ENCODE data around the gene ATXN7L1.
"Not testable (repeated sequence)": the region's sequence is repeated elsewhere in the genome, so short reads cannot be mapped to it uniquely, and the experiment has no call there.

ATXN7L1 gene

DNA sequence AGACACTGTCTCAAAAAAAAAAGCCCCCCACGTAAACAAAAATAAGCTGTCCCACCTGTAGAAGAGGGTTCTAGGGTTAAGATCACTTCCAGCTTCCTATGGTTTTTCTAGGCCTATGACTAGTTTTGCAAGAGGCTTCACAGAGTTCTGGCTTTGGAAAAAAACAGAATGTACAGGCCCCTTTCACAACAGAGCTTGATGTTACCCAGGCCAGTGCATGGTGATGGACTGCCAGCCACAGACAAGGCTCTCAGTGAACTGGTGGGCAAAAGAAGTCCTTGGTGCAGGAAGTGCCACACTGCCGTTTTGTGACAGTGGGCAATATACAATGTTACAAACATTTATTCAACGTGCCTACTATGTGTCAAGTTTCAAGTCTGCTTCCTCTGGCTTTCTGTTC, 276.8 kb downstream of the ATXN7L1 start:
- FAIRE-seq: no peak

DNA sequence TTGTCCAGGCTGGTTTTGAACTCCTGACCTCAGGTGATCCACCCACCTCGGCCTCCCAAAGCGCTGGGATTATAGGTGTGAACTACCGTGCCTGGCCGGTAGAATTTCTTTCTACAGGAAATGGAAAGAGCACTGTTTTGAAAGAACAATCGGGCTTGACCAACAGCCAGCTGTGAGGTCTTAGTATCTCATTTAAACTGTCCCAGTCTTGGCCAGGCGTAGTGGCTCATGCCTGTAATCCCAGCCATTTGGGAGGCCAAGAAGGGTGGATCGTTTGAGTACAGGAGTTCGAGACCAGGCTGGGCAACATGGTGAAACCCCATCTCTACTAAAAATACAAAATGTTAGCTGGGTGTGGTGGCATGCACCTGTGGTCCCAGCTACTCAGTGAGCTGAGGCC, 277.3 kb downstream of the ATXN7L1 start:
- not testable (repeated sequence) for FAIRE-seq

DNA sequence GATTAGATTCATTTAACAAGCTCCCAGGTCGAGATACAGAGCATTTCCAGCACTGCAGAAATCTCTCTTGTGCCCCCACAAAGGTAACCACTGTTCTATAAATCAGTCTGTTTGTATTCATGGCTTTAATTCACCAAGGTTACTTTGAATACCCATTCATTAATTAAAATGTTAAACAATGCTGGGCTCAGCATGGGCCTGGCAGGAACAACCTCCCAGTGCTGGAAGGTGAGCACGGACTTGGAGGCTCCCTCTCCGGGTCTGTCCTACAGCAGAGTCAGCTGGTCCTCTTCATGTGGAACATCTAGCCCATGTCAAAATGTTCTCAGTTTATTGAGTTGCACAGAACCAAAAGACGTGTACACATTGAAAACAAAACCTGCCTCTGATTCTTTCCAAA, 279.5 kb downstream of the ATXN7L1 start:
- FAIRE-seq: no peak

DNA sequence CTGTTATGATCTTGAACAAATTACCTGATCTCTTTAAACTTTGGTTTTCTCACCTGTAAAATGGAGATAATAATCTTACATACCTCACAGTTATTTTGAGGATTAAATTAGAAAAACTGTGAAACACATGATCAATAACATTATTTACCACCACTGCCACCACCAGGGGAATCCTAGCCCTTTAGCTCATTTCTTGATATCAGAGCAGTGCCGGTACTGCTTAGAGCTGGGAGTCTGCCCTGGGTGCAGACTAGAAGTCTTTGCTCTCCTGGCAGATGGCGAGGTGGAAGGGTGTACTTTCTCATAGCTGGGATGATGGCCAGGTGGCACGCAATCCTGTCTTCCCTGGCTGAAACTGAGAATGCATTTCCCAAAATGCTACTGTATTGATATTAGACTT, 282.4 kb downstream of the ATXN7L1 start:
- no peak for FAIRE-seq

DNA sequence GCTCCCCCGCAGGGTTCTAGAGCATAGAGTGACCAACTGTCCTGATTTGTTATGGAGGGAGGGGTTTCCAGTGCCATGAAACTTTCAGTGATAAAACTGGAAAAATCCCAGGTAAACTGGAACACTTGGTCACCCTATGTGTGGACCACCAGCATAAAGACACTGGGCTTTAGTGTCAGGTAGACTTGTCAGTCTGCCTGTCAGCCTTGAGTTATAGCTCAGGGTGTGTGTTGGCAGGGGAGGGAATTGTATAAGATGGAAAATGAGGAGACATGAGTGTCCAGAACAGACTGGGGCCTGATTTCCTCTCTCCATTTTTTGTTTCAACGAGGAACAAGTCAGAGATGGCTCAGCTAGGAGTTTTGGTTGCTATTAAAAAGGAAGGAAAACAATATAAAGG, 284.9 kb downstream of the ATXN7L1 start:
- no peak for FAIRE-seq

DNA sequence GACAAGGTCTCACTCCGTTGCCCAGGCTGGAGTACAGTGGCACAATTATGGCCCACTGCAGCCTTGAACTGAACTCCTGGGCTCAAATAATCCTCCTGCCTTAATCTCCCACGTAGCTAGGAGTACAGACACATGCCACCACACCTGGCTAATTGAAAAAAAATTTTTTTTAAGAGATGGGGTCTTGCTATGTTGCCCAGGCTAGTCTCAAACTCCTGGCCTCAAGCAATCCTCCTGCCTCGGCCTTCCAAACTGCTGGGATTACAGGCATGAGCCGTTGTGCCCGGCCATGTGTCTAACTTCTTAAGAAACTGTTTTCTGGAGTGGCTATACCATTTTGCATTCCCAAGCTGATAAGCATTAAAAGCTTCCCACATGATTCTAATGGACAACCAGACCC, 285.6 kb downstream of the ATXN7L1 start:
- FAIRE-seq: no peak

DNA sequence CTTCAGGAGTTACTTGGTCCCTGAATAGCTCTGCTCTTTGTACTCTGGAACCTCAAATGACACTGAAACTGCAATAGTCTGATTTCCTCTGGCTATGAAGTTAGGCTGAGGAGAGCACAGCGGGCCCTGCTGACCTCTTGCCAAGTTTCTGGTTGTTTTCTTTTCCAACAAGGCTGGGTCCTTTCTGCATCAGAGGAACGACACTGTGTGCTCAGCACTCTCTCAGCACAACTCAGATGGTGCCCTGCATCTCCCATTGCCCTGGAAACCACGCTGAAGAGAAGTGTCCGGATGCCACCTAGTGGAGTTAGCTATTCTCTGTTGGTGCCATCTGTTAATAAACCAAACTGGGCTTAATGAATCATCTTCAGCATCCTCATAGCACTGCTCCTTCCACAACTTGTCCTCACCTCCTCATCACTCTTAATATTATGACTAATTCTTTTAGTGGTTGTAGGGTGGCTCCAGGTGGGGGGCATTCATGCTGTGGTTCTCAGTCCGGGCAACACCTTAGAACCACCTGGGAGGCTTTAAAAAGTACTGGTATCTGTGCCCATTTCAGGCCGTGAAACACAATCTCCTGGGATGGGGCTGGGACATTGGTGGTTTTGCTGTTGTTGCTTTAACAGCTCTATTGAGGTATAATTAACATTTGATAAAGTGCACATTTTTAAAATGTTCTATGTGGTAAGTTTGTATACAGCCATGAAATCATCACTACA, 286.9 kb downstream of the ATXN7L1 start:
- FAIRE-seq: peak; percentile 90

DNA sequence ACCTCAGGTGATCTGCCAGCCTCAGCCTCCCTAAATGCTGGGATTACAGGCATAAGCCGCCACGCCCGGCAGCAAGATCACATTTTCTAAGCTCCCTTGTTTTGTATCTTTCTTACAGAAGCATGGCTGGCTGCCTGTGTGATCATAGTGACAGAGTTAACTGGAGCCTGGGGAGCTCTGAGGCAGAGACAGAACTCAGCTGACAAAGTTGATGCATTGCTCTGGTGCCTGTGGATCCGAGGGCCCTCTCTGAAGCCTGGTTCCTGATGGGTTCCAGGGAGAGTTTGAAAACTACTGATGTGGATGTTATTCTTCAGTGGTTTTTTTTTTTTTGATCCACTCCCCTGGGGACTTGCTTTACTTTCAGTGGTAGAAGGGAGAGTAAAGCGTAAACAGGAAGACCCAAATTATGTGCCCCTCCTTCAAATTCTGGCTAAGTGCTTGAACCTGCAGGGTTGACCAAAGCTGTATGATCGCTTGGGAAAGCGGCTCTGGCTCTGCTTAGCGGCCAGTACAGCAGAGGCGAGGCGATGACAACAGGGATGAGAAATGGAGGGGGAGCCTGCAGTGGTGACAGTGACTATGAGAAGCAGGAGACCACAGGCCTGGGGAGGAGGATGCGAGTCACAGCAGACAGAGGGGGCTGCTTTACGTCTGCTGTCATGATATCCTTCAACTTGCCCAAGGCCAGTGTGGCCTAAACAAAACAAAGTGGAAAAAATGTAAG, 288.3 kb downstream of the ATXN7L1 start:
- no peak for FAIRE-seq

DNA sequence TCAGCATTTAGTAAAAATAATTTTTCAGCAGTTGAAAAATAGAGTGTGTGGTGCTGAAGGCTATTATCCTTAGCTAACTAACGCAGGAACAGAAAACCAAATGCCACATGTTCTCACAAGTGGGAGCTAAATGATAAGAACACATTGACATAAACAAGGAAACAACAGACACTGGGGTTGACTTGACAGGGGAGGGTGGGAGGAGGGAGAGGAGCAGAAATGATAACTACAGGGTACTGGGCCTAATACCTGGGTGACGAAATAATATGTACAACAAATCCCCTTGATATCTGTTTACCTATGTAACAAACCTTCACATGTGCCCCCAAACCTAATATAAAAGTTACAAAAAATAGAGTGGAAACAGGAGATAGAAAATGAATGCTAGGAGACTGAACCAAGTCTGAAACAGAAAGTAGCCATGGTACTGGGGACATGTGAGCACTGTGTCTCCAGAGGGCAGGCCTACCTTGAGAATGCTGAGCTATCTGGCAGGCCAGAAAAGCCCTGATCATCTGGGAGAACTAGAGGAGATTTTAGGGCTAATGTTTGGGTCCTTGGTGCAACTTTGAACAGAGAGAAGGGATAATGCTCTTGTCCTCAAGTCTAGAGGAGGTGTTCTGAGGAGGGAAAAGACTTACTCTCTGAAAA, 290.4 kb downstream of the ATXN7L1 start:
- no peak for FAIRE-seq

DNA sequence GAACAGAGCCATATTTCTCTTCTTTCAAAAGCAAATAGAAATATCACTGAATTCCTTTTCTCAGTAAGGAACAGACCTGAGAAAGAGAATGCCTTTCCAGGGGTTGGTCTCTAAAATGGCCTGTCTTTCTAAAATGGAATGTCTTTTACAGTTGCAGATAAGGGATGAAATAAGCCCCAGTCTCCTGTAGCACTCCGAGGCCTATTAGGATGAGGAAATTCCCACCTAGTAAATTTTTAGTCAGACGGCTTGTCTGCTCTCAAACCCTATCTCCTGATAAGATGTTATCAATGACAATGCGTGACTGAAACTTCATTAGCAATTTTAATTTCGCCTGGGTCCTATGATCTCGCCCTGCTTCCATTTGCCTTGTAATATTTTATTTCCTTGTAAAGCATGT, 292.2 kb downstream of the ATXN7L1 start:
- no peak for FAIRE-seq

DNA sequence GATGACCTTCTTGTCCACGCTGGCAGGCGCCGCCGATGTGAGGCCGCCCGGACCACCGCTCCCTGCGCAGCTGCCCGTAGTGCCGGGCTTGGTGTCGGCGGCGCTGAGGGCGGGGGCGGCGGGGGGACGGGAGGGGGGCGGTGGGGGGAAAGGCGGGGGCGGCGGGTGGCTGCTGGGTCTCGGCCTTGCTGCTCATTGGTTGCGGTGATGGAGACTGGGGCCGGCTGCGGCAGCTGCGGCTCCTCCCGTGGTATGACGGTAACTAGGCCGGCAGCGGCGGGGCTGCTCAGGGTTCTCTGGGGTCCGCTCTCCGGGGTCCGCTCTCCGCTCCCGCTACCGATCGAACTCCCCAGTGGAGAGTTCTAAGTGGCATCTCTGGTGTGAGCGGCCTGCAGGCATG, 293.3 kb downstream of the ATXN7L1 start:
- no peak for FAIRE-seq

DNA sequence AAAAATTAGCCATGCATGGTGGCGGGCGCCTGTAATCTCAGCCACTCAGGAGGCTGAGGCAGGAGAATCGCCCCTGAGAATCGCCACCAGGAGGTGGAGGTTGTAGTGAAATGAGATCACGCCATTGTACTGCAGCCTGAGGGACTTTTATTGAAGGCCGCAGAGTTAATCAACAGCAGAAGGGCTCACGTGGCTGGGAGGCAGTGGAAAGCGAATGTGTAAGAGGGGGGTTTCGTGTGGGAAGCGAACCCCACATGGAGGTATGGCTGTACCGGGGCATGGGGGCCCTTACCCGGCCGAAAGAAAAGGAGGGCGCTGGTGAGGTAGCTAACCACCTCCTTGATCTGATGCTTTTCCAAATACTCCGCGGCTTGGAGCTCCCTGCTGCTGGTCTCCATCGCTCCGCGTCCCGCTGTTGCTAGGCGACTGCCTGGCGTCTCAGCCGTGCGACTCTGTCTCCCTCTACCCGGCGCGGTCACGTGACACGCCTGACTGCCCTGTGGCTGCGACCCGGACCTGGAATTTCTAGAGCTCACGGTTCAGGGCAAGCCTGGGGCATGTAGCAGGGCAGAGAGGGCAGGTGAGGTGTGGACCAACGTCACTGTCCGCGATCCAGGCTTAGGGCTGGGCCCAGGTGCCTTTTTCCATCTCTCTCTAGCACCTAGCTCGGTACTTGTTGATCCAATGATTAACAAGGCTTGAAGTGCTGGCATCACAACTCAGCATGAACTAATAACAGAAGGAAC, 295.2 kb downstream of the ATXN7L1 start, which contains the start of gene EFCAB10:
TSS of gene EFCAB10 (minus strand) at position 428 of the 746 bp plus-strand sequence. CDS start at position 398, 30 bp downstream.
- FAIRE-seq: no peak

DNA sequence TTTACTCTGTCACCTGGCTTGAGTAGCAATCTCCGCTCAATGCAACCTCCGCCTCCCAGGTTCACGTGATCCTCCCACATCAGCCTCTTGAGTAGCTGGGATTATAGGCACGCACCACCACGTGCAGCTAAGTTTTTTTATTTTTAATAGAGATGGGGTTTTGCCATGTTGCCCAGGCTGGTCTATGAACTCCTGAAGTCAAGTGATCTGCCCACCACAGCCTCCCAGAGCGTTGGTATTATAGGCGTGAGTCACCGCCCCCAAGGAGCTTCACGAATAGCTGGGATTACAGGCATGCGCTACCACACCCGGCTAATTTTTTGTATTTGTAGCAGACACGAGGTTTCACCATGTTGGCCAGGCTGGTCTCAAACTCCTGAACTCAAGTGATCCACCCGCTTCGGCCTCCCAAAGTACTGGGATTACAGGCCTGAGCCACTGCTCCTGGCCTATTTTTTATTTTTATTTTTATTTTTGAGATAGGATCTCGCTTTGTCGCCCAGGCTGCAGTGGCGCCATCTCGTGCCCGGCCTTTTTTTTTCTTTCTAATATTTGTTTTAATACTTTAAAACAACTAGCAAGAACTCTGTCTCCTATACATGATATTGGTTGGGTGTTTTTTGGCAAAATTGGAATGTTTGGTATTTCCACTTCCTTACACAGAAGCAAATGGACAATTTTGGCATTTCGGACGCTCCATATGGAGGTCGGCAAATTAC, 296.2 kb downstream of the ATXN7L1 start:
- FAIRE-seq: no peak

DNA sequence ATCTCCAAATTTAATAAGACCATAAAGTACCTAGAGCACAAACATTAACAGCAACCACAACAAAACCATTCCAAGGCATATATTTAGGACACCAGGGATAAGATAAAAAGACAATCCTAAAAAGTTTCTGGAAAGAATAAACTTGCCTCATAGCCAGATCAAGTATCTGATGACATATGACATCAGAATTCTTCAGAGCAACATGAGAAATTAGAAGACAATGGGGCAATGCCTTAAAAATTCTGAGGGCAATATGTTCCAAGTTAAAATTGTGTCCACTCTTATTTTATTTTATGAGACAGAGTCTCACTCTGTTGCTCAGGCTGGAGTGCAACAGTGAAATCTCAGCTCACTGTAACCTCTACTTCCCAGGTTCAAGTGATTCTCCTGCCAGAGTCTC, 297.9 kb downstream of the ATXN7L1 start:
- FAIRE-seq: no peak

DNA sequence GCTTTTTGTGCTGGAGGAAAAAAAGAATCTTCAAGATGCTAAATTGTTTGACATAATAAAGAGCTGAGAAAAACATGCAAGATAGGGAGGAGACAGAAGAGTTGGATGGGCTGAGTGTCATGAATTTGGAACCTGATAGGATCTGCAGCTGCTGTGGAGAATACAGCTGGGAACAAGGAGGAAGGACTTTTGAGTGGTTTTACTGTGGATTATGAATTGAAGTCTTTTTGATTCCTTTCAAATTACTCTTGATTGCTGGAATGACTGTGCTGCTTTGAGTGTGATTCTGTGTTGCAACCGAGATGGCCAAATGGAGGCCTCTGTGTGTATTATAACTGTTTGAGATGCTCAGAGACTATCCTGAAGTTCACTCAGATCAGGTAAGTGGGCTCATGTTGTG, 299.1 kb downstream of the ATXN7L1 start:
- FAIRE-seq: no peak

DNA sequence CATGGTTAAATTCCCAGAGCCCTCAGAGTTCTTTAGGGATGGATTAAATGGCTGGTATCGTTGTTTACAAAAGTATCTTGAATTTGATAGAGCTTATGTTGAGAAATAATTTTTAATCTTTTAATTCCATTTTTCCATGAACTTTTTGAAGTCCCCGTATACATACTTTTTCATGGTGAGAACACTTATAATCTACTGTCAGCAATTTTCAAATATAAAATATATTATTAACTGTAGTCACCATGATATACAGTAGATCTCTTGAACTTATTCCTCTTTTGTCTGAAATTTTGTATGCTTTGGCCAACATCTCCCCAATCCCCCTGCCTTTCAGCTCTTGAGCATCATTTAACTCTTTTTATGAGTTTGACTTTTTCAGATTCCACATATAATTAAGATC, 304.5 kb downstream of the ATXN7L1 start:
- peak; percentile 57 for FAIRE-seq

DNA sequence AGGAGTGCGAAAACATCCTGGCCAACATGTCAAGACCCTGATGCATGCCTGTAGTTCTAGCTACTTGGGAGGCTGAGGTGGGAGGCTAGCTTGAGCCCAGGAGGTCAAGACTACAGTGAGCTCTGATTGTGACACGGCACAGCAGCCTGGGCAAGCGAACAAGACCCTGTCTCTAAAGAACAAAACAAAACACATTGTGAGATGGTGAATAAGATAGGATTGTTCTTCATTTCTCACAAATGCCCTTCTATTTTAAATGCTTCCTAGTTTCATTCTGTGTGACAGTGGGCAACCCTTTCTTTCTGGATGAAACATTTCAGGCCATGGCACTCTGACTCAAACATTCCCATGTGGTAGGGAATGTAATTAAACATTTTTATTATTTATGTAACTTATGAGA, 308.6 kb downstream of the ATXN7L1 start:
- no peak for FAIRE-seq

DNA sequence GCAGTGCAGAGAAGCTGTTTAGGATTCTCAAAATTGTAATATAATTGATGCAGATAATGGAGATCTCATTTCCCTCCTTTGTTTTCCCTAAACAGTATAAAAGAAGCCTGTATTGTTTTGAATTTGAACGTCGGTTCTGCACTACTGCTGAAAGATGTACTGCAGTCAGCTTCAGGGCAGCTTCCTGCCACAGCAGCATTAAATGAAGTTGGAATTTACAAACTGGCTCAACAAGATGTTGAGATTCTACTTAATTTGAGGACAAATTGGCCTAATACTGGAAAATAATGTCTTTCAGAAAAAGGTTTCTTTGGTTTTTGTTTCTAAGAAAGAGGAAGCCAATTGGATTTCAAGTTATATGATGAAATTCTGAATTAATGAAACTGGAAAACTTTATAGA, 309.4 kb downstream of the ATXN7L1 start:
- no peak for FAIRE-seq

DNA sequence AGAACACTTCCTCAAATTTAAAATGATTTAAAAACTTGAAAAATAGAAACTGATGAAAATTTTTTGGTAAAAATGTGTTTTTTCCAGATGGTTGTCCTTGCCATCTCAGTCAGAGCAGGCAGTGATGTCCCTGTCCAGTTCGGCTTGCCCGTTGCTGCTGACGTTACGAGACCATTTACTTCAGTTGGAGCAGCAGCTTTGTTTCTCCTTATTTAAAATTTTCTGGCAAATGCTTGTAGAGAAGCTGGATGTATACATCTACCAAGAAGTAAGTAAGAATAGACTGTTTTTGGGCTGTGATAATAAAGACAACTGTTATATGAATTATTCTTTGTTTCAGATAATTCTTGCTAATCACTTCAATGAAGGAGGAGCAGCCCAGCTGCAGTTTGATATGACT, 311.2 kb downstream of the ATXN7L1 start:
- FAIRE-seq: no peak

DNA sequence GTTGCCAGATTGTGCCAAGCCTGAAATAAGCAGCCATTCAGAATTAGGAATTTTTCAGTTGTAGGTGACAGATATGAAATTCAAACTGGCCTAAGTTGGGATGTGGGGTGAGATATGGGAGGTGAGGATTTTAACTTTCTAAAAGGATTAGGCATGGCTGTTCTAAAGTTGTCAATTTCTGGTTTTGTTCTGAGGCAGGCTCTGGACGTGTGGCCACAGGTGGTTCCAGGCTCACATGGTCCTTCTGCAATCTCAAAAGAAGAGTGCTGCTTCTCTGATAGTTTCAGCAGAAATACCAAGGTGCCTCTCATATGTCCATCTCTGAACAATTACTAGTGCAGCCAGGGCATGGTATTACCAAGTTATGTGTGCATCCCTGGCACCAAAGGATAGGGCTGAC, 316.5 kb downstream of the ATXN7L1 start:
- FAIRE-seq: no peak

All from A204.1 (cell line).